Endodermal cell (in vitro differentiated cells): Measurements from ENCODE around the gene SH3BP5L. TPM values are rescaled to one million over a fixed set of nuclear protein-coding genes. Genes with fewer than 3 reads are reported as not detected.

Experiments used
- DNase-seq: peaks from one replicate; pipeline ENCODE4 v3.0.0-alpha.2; 2017
- H3K27ac ChIP-seq: 2 replicates; pipeline ENCODE4 v1.5.1; 2013; ENCODE audit warnings: mild to moderate bottlenecking, low read depth, low read length, moderate library complexity
- H3K27me3 ChIP-seq: 2 replicates; pipeline ENCODE4 v1.6.1; 2013; ENCODE audit warnings: mild to moderate bottlenecking, low read length, moderate library complexity; ENCODE audit not compliant: insufficient read depth, control insufficient read depth, poor library complexity, severe bottlenecking
- H3K36me3 ChIP-seq: 2 replicates; pipeline ENCODE4 v1.7.0; 2013; ENCODE audit warnings: mild to moderate bottlenecking, low read length, moderate library complexity; ENCODE audit not compliant: control insufficient read depth, insufficient read depth
- H3K4me1 ChIP-seq: one replicate; pipeline ENCODE4 v1.7.0; 2013; ENCODE audit warnings: low read length; ENCODE audit not compliant: control insufficient read depth, insufficient read depth
- H3K4me3 ChIP-seq: 2 replicates; pipeline ENCODE4 v1.5.1; 2013; ENCODE audit warnings: mild to moderate bottlenecking, low read length, moderate library complexity
- H3K9ac ChIP-seq: 2 replicates; pipeline ENCODE4 v1.6.1; 2013; ENCODE audit warnings: mild to moderate bottlenecking, low read length, moderate library complexity; ENCODE audit not compliant: poor library complexity, severe bottlenecking; ENCODE audit errors: extremely low read depth
- H3K9me3 ChIP-seq: 2 replicates; pipeline ENCODE4 v1.6.1; 2013; ENCODE audit warnings: mild to moderate bottlenecking, low read length, moderate library complexity; ENCODE audit not compliant: control insufficient read depth
- H3K27ac Mint-ChIP-seq: 2 replicates; pipeline ENCODE4 v1.8.0; 2020; ENCODE audit warnings: mixed read lengths
- H3K27me3 Mint-ChIP-seq: 2 replicates; pipeline ENCODE4 v1.8.0; 2021; ENCODE audit warnings: mild to moderate bottlenecking, mixed read lengths; ENCODE audit not compliant: insufficient read depth
- H3K36me3 Mint-ChIP-seq: 2 replicates; pipeline ENCODE4 v1.8.0; 2020; ENCODE audit warnings: low read depth, mixed read lengths
- H3K4me1 Mint-ChIP-seq: 2 replicates; pipeline ENCODE4 v1.8.0; 2020; ENCODE audit warnings: mixed read lengths
- H3K4me3 Mint-ChIP-seq: 2 replicates; pipeline ENCODE4 v1.8.0; 2020; ENCODE audit warnings: mild to moderate bottlenecking, moderate library complexity, mixed read lengths
- H3K9me3 Mint-ChIP-seq: 2 replicates; pipeline ENCODE4 v1.8.0; 2020; ENCODE audit warnings: mild to moderate bottlenecking, mixed read lengths
- WGBS, 2 experiments: methylation state at CpG; one replicate each; pipeline versions ENCODE4 v1.1.5 to v1.1.7; 2013; ENCODE audit warnings: missing lambda C conversion rate in 2 of 2, mixed read lengths in 1 of 2; ENCODE audit not compliant: insufficient coverage in 1 of 2, insufficient read length in 1 of 2; 5-methylcytosine and 5-hydroxymethylcytosine counted together
- total RNA-seq, 2 donors: library from RNA; stranded (reverse); fragmentation: NEBNext Ultra II Directional in 1 of 2; extraction: Animal tissue kit (Norgen Biotek cat#: 25700) in 1 of 2; gene quantifications; 2 replicates in 1 of 2; 3 replicates in 1 of 2; pipeline ENCODE4 v1.2.1, GENCODE V29; 2021
- TF ChIP-seq, protein P1 (sequence below): fragments of 200-600 bp; sonication (generic); conservative IDR thresholded peaks from 2 replicates; pipeline ENCODE4 v1.5.0; 2021; ENCODE audit warnings: antibody characterized with exemption, mild to moderate bottlenecking

Gene SH3BP5L
- total RNA-seq, 2 donors from 2014 or later, result 27.2 to 30.2 TPM

DNA sequence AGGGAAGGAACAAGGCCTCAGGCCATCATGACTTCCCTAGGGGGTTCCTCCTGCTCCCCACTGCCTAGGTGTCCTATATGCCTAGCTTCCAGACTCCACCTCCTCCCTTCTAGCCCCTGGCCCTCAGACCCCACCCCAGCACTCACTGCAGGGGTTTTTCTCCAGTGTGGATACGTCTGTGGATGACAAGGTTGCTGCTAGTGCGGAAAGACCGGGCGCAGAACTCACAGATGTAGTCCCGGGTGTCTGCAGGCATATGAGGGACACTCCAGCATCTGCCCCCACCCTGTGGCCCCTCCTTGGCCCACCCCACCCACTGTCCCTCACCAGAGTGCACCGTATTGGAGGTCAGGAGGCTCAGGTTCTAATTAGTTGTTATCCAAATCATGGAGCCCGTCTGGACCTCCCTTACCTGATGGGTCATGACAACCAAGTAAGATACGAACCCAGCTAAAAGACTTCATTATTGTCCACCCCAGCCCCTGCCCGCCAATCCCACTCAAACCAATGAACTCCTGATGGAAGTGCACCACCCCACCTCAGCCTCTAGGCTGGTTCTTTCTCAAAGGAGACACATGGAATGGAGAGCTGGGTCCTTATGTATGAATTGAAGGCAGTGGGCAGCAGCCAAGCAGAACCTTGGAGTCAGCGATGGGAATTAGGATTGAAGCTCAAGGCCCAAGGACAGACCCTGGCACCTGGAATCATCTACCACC lies 25.0 kb upstream of the SH3BP5L start:
- Mint-ChIP-seq H3K9me3 (no peaks in the 10 kb centered on the region), H3K36me3 (peaks cover 42% of the 10 kb centered on the region), H3K4me1 (no peaks in the 10 kb centered on the region), H3K27me3 (no peaks in the 10 kb centered on the region), H3K4me3 (no peak overlapping the region), H3K27ac (no peak overlapping the region)
- Histone ChIP-seq H3K4me1 (no peaks in the 10 kb centered on the region), H3K9me3 (no peaks in the 10 kb centered on the region), H3K4me3 (no peak overlapping the region), H3K36me3 (peaks cover 58% of the 10 kb centered on the region), H3K27me3 (no peaks in the 10 kb centered on the region), H3K9ac (no peak overlapping the region), H3K27ac (no peak overlapping the region)
- 95 to 100% methylated on average over 1 to 10 of the region's 10 CpGs for WGBS, 2 experiments
- peak; percentile 44 for DNase-seq
- TF ChIP-seq, protein P1, sequence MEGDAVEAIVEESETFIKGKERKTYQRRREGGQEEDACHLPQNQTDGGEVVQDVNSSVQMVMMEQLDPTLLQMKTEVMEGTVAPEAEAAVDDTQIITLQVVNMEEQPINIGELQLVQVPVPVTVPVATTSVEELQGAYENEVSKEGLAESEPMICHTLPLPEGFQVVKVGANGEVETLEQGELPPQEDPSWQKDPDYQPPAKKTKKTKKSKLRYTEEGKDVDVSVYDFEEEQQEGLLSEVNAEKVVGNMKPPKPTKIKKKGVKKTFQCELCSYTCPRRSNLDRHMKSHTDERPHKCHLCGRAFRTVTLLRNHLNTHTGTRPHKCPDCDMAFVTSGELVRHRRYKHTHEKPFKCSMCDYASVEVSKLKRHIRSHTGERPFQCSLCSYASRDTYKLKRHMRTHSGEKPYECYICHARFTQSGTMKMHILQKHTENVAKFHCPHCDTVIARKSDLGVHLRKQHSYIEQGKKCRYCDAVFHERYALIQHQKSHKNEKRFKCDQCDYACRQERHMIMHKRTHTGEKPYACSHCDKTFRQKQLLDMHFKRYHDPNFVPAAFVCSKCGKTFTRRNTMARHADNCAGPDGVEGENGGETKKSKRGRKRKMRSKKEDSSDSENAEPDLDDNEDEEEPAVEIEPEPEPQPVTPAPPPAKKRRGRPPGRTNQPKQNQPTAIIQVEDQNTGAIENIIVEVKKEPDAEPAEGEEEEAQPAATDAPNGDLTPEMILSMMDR, result peak; percentile 32

DNA sequence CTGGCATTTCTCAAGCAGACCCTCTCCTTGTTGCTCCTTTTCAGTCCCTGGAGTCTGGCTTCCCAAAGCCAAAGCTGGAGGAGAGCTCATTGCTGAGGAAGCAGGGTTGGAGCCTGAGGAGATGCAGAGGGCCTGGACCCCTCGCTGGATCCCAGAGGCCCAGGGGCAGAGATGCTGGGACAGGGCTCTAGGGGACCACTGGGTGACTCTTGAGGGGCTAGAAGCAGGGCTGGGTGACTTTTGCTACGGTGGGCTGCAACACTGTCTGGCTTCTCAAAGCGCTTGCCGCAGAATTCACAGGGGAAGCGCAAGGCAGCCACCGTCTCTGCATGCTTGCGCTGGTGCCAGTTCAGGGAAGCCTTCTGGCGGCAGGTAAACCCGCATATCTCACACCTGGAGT lies 24.4 kb upstream of the SH3BP5L start:
- H3K4me1 ChIP-seq, result no peaks in the 10 kb centered on the region
- peak; percentile 41 for DNase-seq
- TF ChIP-seq, protein P1, result no peak
- no peak overlapping the region for H3K27ac ChIP-seq
- whole genome bisulfite sequencing, 2 experiments, result 90 to 96% methylated on average over 4 to 9 of the region's 9 CpGs
- Mint-ChIP-seq H3K27me3 (no peaks in the 10 kb centered on the region), H3K9me3 (no peaks in the 10 kb centered on the region), H3K36me3 (peaks cover 41% of the 10 kb centered on the region), H3K27ac (no peak overlapping the region), H3K4me3 (no peak overlapping the region), H3K4me1 (no peaks in the 10 kb centered on the region)
- no peak overlapping the region for H3K4me3 ChIP-seq
- H3K36me3 ChIP-seq, result peaks cover 58% of the 10 kb centered on the region
- H3K9ac ChIP-seq, result no peak overlapping the region
- H3K9me3 ChIP-seq, result no peaks in the 10 kb centered on the region
- no peaks in the 10 kb centered on the region for H3K27me3 ChIP-seq

DNA sequence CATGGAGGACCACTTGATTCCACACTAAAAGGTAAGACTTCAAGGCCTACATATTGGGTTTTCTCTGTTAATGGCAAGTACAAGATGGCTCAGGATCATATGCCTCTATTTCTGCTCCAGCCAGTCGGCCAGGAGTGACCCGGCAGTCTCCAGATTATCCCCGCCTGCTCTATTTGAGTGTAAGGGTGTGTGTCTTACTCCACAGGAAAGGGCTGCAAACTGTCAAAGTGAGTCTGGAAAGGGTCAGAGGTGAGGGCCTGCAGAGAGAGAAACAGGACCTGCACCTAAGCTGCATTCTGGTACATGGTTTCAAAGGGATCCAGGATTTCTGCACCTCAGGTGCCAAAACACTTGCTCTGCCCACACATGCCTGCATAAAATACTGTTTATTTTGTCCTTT lies 23.9 kb upstream of the SH3BP5L start:
- peak; percentile 29 for DNase-seq
- no peak overlapping the region for H3K9ac ChIP-seq
- no peaks in the 10 kb centered on the region for H3K27me3 ChIP-seq
- Mint-ChIP-seq H3K27ac (no peak overlapping the region), H3K9me3 (no peaks in the 10 kb centered on the region), H3K4me1 (no peaks in the 10 kb centered on the region), H3K36me3 (peaks cover 36% of the 10 kb centered on the region), H3K27me3 (no peaks in the 10 kb centered on the region), H3K4me3 (no peak overlapping the region)
- TF ChIP-seq, protein P1, result no peak
- peaks cover 58% of the 10 kb centered on the region for H3K36me3 ChIP-seq
- no peak overlapping the region for H3K27ac ChIP-seq
- no peak overlapping the region for H3K4me3 ChIP-seq
- no peaks in the 10 kb centered on the region for H3K4me1 ChIP-seq
- H3K9me3 ChIP-seq, result no peaks in the 10 kb centered on the region
- 83 to 93% methylated on average over 2 to 3 of the region's 3 CpGs for WGBS, 2 experiments
